Measurements from ENCODE around the gene FCHO2.
A peak's percentile ranks its signal among the peaks of the same experiment; 100 is the strongest.
"Not testable (repeated sequence)": the region's sequence is repeated elsewhere in the genome, so short reads cannot be mapped to it uniquely, and the experiment has no call there.

Gene FCHO2

GRCh38 chr5:73022471-73023169 lies 66.8 kb downstream of the FCHO2 start:
- Histone ChIP-seq H2AFZ (ENCODE audit: low read length) (no peak overlapping the region), H3K9ac (ENCODE audit: low read length) (no peak overlapping the region), H3F3A (ENCODE audit: insufficient read depth, low read length) (no peaks in the 10 kb centered on the region), H3K4me1 (ENCODE audit: insufficient read depth, low read length, severe bottlenecking) (no peaks in the 10 kb centered on the region), H3K36me3 (ENCODE audit: insufficient read depth, low read length) (no peaks in the 10 kb centered on the region), H3K27me3 (ENCODE audit: insufficient read depth, low read length) (no peaks in the 10 kb centered on the region), H3K9me3 (ENCODE audit: low read length) (no peaks in the 10 kb centered on the region), H4K20me1 (ENCODE audit: insufficient read depth, low read length) (no peaks in the 10 kb centered on the region), H3K79me2 (ENCODE audit: insufficient read depth, low read length) (no peaks in the 10 kb centered on the region), H3K4me3 (ENCODE audit: low read depth, low read length, poor library complexity, severe bottlenecking) (no peak overlapping the region), H3K4me2 (ENCODE audit: low read length) (no peak overlapping the region), H3K9me2 (ENCODE audit: low read depth, low read length) (no peaks in the 10 kb centered on the region), H3K27ac (ENCODE audit: low read depth, low read length, poor library complexity, severe bottlenecking) (no peak overlapping the region)
- TF ChIP-seq EZH2 (IDR thresholded peaks at IDR 0.05; ENCODE audit: borderline replicate concordance, low read length) = no peak
- no peak for TF ChIP-seq CTCF (IDR thresholded peaks at IDR 0.05; ENCODE audit: low read length)

- H3K4me2 ChIP-seq (ENCODE audit: low read length); H3K9me3 ChIP-seq (ENCODE audit: low read length); H3K9ac ChIP-seq (ENCODE audit: low read length); H3K79me2 ChIP-seq (ENCODE audit: insufficient read depth, low read length); H3K27ac ChIP-seq (ENCODE audit: low read depth, low read length, poor library complexity, severe bottlenecking); H3K4me1 ChIP-seq (ENCODE audit: insufficient read depth, low read length, severe bottlenecking); H2AFZ ChIP-seq (ENCODE audit: low read length); H4K20me1 ChIP-seq (ENCODE audit: insufficient read depth, low read length); H3K27me3 ChIP-seq (ENCODE audit: insufficient read depth, low read length); H3K9me2 ChIP-seq (ENCODE audit: low read depth, low read length); H3K4me3 ChIP-seq (ENCODE audit: low read depth, low read length, poor library complexity, severe bottlenecking); H3K36me3 ChIP-seq (ENCODE audit: insufficient read depth, low read length); H3F3A ChIP-seq (ENCODE audit: insufficient read depth, low read length): not testable (repeated sequence)
These were observed 69.2 kb downstream of the FCHO2 start for GRCh38 chr5:73024946-73025544.

GRCh38 chr5:73027361-73027760 lies 71.5 kb downstream of the FCHO2 start:
- H3K4me3 ChIP-seq (ENCODE audit: low read depth, low read length, poor library complexity, severe bottlenecking) = no peak overlapping the region
- H3K27me3 ChIP-seq (ENCODE audit: insufficient read depth, low read length) = no peaks in the 10 kb centered on the region
- no peak overlapping the region for H3K4me2 ChIP-seq (ENCODE audit: low read length)
- H3K9me2 ChIP-seq (ENCODE audit: low read depth, low read length) = no peaks in the 10 kb centered on the region
- H3K79me2 ChIP-seq (ENCODE audit: insufficient read depth, low read length) = no peaks in the 10 kb centered on the region
- no peak overlapping the region for H3K9ac ChIP-seq (ENCODE audit: low read length)
- no peaks in the 10 kb centered on the region for H3K36me3 ChIP-seq (ENCODE audit: insufficient read depth, low read length)
- no peak overlapping the region for H3K27ac ChIP-seq (ENCODE audit: low read depth, low read length, poor library complexity, severe bottlenecking)
- no peaks in the 10 kb centered on the region for H3K9me3 ChIP-seq (ENCODE audit: low read length)
- TF ChIP-seq EZH2 (IDR thresholded peaks at IDR 0.05; ENCODE audit: borderline replicate concordance, low read length) (no peak), CTCF (IDR thresholded peaks at IDR 0.05; ENCODE audit: low read length) (0 out of 2 replicates have a peak, but pooled peaks have one; percentile 9)
- no peak overlapping the region for H2AFZ ChIP-seq (ENCODE audit: low read length)
- no peaks in the 10 kb centered on the region for H4K20me1 ChIP-seq (ENCODE audit: insufficient read depth, low read length)
- H3F3A ChIP-seq (ENCODE audit: insufficient read depth, low read length) = no peaks in the 10 kb centered on the region
- peaks cover 16% of the 10 kb centered on the region for H3K4me1 ChIP-seq (ENCODE audit: insufficient read depth, low read length, severe bottlenecking)

- Histone ChIP-seq H4K20me1 (ENCODE audit: insufficient read depth, low read length) (no peaks in the 10 kb centered on the region), H3K9me3 (ENCODE audit: low read length) (no peaks in the 10 kb centered on the region), H3K36me3 (ENCODE audit: insufficient read depth, low read length) (no peaks in the 10 kb centered on the region), H3K4me3 (ENCODE audit: low read depth, low read length, poor library complexity, severe bottlenecking) (no peak overlapping the region), H3K9me2 (ENCODE audit: low read depth, low read length) (no peaks in the 10 kb centered on the region), H3K4me2 (ENCODE audit: low read length) (no peak overlapping the region), H3K79me2 (ENCODE audit: insufficient read depth, low read length) (no peaks in the 10 kb centered on the region), H3K9ac (ENCODE audit: low read length) (no peak overlapping the region), H3F3A (ENCODE audit: insufficient read depth, low read length) (no peaks in the 10 kb centered on the region), H3K27me3 (ENCODE audit: insufficient read depth, low read length) (no peaks in the 10 kb centered on the region), H2AFZ (ENCODE audit: low read length) (no peak overlapping the region), H3K4me1 (ENCODE audit: insufficient read depth, low read length, severe bottlenecking) (peaks cover 19% of the 10 kb centered on the region), H3K27ac (ENCODE audit: low read depth, low read length, poor library complexity, severe bottlenecking) (no peak overlapping the region)
- TF ChIP-seq EZH2 (IDR thresholded peaks at IDR 0.05; ENCODE audit: borderline replicate concordance, low read length) (no peak), CTCF (IDR thresholded peaks at IDR 0.05; ENCODE audit: low read length) (no peak)
These were observed 72.0 kb downstream of the FCHO2 start for GRCh38 chr5:73027816-73028215.
